HG02981 (cell line): Measurements from ENCODE around the gene OR5AR1.
"Not testable (repeated sequence)": the region's sequence is repeated elsewhere in the genome, so short reads cannot be mapped to it uniquely, and the experiment has no call there.

Experiments used
- ATAC-seq: cut with Tn5 transposase; IDR thresholded peaks from one replicate; pipeline ENCODE4 v1.9.1; 2021; ENCODE audit warnings: mild to moderate bottlenecking, moderate library complexity; ENCODE audit not compliant: unreplicated experiment

OR5AR1 gene

GRCh38 chr11:56663386-56663785 is at the start of gene OR5AR1:
OR5AR1 (plus strand) TSS chr11:56663686; CDS start chr11:56663686, 0 bp downstream.
- ATAC-seq: no peak

- peak; percentile 59 for ATAC-seq
Observed at GRCh38 chr11:56624661-56625110, 38.8 kb upstream of the OR5AR1 start.

DNA sequence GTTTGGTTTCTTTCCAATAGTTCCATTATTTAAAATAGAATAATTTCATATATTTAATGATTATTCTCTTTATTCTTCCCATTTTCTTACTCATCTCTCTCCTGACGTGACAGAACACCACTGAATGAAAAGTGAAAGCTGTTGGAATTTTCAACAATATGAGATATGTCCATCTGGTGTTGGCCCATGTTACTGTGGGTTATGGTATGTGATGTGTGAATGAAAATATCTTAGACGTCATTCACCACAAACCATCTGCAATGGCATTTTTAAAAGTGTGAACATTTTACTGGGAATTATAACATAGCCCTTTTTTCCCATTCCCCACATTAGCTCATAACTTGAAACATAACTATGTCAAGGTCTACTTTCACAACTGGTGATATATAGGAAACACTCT is 37.5 kb upstream of the OR5AR1 start:
- no peak for ATAC-seq

DNA sequence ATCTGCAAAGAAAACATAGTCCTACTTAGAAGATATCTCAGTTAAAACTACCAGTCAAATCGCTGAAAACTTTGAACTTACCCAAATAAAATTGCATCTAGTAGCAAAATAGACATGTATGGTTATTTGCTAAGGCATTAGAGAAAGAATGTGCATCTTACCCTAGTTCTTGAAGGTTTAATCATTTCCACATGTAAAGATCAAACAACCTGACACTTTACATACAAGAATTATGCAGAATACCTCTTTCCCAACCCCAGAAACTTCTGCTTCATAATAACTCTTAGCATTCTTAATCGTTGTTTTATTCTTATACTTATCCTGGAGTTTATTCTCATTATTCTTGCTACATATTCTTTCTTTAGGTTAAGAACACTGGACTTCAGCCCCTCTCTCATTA is 31.2 kb upstream of the OR5AR1 start:
- ATAC-seq: no peak

DNA sequence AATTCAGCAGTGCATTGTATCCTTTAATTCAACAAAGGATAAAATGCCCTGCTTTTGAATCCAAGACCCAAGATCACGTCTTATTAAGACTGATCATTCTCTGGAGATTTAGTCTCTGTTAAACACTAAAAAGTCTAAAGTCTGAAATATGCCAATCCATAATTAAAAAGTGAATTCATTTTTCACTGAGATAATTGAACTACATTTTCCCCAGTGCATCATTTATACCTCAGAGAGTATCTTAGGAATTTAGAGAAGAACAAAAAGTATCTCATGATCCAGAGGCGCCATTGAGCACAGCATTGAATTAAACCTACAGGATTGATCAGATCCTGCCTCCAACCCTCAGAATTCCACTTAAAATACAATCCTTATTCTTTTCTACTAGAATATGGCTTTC is 26.6 kb upstream of the OR5AR1 start:
- no peak for ATAC-seq

GRCh38 chr11:56637500-56637899 is 26.0 kb upstream of the OR5AR1 start:
- ATAC-seq: no peak

DNA sequence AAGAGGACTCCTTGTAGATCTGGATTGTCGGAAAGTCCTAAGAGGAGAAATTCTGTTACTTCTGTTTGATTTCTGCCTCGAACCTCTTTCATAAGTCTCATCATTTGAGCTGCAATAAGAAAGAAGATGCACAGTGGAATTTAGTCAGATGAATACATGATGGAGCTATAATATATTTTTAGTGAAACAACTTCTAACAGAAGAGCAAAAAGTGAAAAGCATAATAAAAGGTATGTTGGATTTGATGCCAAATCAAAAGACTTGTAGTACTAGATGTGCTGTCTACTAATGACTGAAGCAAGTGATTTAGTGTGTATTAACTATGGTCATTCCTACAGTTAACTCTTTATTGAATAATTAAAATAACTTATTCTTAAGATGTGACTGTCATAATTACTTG is 21.1 kb upstream of the OR5AR1 start, which contains the start of gene OR5AP2:
Gene OR5AP2, minus strand, starts transcription at position 101 of the 400 bp plus-strand sequence. Its CDS starts 0 bp downstream, at position 101.
- ATAC-seq: no peak

GRCh38 chr11:56659755-56660154 is 3.7 kb upstream of the OR5AR1 start:
- no peak for ATAC-seq

- ATAC-seq: no peak
Observed at GRCh38 chr11:56670984-56671383, 7.5 kb downstream of the OR5AR1 start.

GRCh38 chr11:56688554-56689100 is 25.1 kb downstream of the OR5AR1 start:
- no peak for ATAC-seq

GRCh38 chr11:56691179-56691578 is 27.7 kb downstream of the OR5AR1 start:
- ATAC-seq: not testable (repeated sequence)

GRCh38 chr11:56693428-56693827 is 29.9 kb downstream of the OR5AR1 start:
- ATAC-seq: no peak

DNA sequence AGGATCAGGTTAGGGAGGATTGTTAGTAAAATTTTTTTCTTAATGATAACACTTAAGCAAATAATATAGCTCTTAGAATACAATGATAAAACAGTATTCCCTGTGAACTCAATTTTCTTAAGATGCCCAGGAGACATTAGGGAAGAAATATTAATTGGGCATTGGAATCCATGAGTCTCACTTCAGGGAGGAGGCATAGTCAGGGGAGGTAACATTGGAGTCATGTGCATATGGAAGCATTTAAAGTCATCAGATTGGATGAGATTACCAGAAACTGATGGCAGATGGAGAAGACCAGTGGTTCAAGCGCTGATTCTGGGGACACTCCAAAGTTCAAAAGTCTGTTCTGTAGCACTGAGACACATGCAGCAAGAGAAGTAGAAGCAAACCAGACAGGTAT is 35.3 kb downstream of the OR5AR1 start, which contains the start of gene OR9G1:
Gene OR9G1, plus strand, starts transcription at position 301 of the 400 bp plus-strand sequence. CDS start 1,293 bp downstream, outside the sequence.
- no peak for ATAC-seq

DNA sequence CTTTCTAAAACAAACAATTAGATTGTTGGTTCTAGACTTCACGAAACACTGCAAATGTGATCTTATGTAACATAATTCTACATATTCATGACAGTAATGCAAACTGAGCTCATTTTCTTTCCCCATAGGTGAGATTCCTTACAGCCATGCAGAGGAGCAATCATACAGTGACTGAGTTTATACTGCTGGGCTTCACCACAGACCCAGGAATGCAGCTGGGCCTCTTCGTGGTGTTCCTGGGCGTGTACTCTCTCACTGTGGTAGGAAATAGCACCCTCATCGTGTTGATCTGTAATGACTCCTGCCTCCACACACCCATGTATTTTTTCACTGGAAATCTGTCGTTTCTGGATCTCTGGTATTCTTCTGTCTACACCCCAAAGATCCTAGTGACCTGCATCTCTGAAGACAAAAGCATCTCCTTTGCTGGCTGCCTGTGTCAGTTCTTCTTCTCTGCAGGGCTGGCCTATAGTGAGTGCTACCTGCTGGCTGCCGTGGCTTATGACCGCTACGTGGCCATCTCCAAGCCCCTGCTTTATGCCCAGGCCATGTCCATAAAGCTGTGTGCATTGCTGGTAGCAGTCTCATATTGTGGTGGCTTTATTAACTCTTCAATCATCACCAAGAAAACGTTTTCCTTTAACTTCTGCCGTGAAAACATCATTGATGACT is 36.9 kb downstream of the OR5AR1 start:
- ATAC-seq: no peak

- ATAC-seq: no peak
Observed at GRCh38 chr11:56700914-56701485, 37.5 kb downstream of the OR5AR1 start.

DNA sequence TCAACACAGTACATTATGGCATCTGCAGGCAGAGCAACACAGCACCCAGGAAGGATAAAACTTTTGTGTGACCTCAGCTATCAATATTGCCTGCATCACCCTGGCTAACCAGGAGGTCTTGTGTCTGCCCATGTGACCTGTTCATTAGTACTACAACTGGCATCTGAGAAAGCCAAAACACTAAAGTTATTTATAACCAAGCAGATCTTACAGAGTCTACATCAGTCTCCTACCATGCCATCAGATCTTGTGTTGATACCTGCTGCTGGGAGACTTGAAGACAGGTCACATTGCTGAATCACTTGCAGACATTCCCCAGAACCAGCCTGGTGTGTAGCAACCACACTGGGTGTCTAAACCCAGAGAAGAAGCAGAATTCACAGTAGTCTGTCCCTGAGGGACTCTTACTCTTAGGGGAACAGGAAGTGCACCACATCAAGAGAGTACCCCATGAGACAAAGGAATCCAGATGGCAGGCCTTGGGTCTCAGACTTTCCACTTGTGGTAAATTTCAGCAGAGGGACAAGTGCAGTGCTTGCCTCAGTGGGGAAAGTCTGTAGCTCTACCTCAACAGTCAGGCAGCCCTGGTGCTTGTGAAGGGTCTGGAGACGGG is 42.4 kb downstream of the OR5AR1 start:
- ATAC-seq: no peak

- no peak for ATAC-seq
Observed at GRCh38 chr11:56706486-56706885, 43.0 kb downstream of the OR5AR1 start.

DNA sequence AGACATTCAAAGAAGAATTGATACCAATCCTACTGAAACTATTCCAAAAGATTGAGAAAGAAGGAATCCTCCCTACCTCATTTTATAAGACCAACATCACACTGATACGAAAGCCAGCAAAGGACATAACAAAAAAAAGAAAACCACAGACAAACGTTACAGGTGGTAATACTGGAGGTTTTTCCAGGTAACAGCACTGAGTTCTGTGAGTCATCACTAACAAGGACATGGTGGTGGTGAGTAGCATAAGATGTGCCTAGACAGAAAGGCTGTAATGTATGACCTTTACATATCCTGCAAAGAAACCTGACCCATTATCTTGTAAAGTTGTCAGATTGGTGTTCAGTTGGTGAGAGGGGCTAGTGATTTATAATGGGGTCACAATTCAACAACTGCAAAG is 50.7 kb downstream of the OR5AR1 start:
- ATAC-seq: no peak
